ENCODE results near the gene FTCDNL1. TPM values are rescaled to one million over a fixed set of nuclear protein-coding genes. Genes with fewer than 3 reads are reported as not detected.

Gene FTCDNL1
- total and polyA plus RNA-seq, 9 of the 15 experiments (the other 6 are each of a cell fraction or from before 2014, with no cell fraction given) = 0.13 to 0.58 (median 0.32) TPM

- TF ChIP-seq KLF6 (CRISPR knock-in tag; IDR thresholded peaks at IDR 0.05; ENCODE audit: borderline replicate concordance) = no peak
- TF ChIP-seq, protein P1, sequence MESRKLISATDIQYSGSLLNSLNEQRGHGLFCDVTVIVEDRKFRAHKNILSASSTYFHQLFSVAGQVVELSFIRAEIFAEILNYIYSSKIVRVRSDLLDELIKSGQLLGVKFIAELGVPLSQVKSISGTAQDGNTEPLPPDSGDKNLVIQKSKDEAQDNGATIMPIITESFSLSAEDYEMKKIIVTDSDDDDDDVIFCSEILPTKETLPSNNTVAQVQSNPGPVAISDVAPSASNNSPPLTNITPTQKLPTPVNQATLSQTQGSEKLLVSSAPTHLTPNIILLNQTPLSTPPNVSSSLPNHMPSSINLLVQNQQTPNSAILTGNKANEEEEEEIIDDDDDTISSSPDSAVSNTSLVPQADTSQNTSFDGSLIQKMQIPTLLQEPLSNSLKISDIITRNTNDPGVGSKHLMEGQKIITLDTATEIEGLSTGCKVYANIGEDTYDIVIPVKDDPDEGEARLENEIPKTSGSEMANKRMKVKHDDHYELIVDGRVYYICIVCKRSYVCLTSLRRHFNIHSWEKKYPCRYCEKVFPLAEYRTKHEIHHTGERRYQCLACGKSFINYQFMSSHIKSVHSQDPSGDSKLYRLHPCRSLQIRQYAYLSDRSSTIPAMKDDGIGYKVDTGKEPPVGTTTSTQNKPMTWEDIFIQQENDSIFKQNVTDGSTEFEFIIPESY (CRISPR knock-in tag; IDR thresholded peaks at IDR 0.05) = no peak
- TF ChIP-seq, protein P2, sequence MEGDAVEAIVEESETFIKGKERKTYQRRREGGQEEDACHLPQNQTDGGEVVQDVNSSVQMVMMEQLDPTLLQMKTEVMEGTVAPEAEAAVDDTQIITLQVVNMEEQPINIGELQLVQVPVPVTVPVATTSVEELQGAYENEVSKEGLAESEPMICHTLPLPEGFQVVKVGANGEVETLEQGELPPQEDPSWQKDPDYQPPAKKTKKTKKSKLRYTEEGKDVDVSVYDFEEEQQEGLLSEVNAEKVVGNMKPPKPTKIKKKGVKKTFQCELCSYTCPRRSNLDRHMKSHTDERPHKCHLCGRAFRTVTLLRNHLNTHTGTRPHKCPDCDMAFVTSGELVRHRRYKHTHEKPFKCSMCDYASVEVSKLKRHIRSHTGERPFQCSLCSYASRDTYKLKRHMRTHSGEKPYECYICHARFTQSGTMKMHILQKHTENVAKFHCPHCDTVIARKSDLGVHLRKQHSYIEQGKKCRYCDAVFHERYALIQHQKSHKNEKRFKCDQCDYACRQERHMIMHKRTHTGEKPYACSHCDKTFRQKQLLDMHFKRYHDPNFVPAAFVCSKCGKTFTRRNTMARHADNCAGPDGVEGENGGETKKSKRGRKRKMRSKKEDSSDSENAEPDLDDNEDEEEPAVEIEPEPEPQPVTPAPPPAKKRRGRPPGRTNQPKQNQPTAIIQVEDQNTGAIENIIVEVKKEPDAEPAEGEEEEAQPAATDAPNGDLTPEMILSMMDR (IDR thresholded peaks at IDR 0.05 in 2 of 3, conservative IDR thresholded peaks at IDR 0.05 in 1 of 3; ENCODE audit: insufficient read depth in 2 of 3, low read depth in 1 of 3, low read length in 3 of 3) = no peak
- TF ChIP-seq PBX2 (CRISPR knock-in tag; IDR thresholded peaks at IDR 0.05; ENCODE audit: low read depth) = no peak
- TF ChIP-seq PBX2 (tag; conservative IDR thresholded peaks at IDR 0.05; ENCODE audit: low read depth) = no peak
- TF ChIP-seq, protein P3, sequence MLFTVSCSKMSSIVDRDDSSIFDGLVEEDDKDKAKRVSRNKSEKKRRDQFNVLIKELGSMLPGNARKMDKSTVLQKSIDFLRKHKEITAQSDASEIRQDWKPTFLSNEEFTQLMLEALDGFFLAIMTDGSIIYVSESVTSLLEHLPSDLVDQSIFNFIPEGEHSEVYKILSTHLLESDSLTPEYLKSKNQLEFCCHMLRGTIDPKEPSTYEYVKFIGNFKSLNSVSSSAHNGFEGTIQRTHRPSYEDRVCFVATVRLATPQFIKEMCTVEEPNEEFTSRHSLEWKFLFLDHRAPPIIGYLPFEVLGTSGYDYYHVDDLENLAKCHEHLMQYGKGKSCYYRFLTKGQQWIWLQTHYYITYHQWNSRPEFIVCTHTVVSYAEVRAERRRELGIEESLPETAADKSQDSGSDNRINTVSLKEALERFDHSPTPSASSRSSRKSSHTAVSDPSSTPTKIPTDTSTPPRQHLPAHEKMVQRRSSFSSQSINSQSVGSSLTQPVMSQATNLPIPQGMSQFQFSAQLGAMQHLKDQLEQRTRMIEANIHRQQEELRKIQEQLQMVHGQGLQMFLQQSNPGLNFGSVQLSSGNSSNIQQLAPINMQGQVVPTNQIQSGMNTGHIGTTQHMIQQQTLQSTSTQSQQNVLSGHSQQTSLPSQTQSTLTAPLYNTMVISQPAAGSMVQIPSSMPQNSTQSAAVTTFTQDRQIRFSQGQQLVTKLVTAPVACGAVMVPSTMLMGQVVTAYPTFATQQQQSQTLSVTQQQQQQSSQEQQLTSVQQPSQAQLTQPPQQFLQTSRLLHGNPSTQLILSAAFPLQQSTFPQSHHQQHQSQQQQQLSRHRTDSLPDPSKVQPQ (CRISPR knock-in tag; IDR thresholded peaks at IDR 0.05; ENCODE audit: borderline replicate concordance) = no peak
These were observed 133.4 kb downstream of the FTCDNL1 start (continued) for GRCh38 chr2:199717587-199717907.

All from K562 (cell line).